Aorta (tissue), 5 donors: ENCODE data around the gene ZDHHC1. TPM values are rescaled to one million over a fixed set of nuclear protein-coding genes. Genes with fewer than 3 reads are reported as not detected.

ENCODE experiments used
- ATAC-seq: fragments of 200-7000 bp; cut with Tn5 transposase; one replicate; pipeline ENCODE4 v1.9.1; 2022; ENCODE audit warnings: moderate library complexity; ENCODE audit not compliant: low FRiP score
- DNase-seq, 2 donors: peaks; one replicate each; pipeline ENCODE4 v3.0.0-alpha.2; 2020
- H3K27ac ChIP-seq, 2 donors: one replicate each; pipeline ENCODE4 v1.5.1; 2013; ENCODE audit warnings: low read length in 2 of 2, mild to moderate bottlenecking in 2 of 2, moderate library complexity in 2 of 2, control low read depth in 1 of 2, inconsistent platforms in 1 of 2, low read depth in 1 of 2
- H3K27me3 ChIP-seq, 2 donors: one replicate each; pipeline ENCODE4 v1.6.1; 2013; ENCODE audit warnings: control low read depth in 1 of 2, low read length in 1 of 2, mild to moderate bottlenecking in 1 of 2, moderate library complexity in 1 of 2; ENCODE audit not compliant: insufficient read depth in 2 of 2, control insufficient read depth in 1 of 2
- H3K36me3 ChIP-seq, 2 donors: one replicate each; pipeline ENCODE4 v1.6.1; 2013; ENCODE audit warnings: control low read depth in 1 of 2, low read length in 1 of 2, mild to moderate bottlenecking in 1 of 2; ENCODE audit not compliant: insufficient read depth in 2 of 2, control insufficient read depth in 1 of 2
- H3K4me1 ChIP-seq, 2 donors: one replicate each; pipeline ENCODE4 v1.6.1; 2013; ENCODE audit warnings: low read length in 2 of 2, control low read depth in 1 of 2, mild to moderate bottlenecking in 1 of 2, moderate library complexity in 1 of 2; ENCODE audit not compliant: insufficient read depth in 2 of 2, control insufficient read depth in 1 of 2
- H3K4me3 ChIP-seq, 2 donors: one replicate each; pipeline ENCODE4 v1.5.1; 2013; ENCODE audit warnings: low read length in 2 of 2, control low read depth in 1 of 2, mild to moderate bottlenecking in 1 of 2
- H3K9me3 ChIP-seq: one replicate; pipeline ENCODE4 v1.6.1; 2013; ENCODE audit warnings: mild to moderate bottlenecking, low read length; ENCODE audit not compliant: control insufficient read depth
- WGBS, 2 donors: extraction: QIAGEN DNeasy Blood & Tissue Kit; methylation state at CpG; one replicate each; pipeline ENCODE4 v1.1.7; 2013; 5-methylcytosine and 5-hydroxymethylcytosine counted together
- intact Hi-C, 2 donors: fragments of 100-400 bp; cut with DNase I; formaldehyde crosslinking; loops; one replicate each; pipeline versions ENCODE4 v1.14.2 to v1.15.0; 2022
- polyA plus RNA-seq, 2 donors: library from polyadenylated mRNA; stranded (reverse); fragments of 200-250 nt; gene quantifications; one replicate each; pipeline ENCODE4 v1.2.3, GENCODE V29; 2013
- total RNA-seq, 2 donors: library from RNA; stranded (reverse); fragmentation: NEBNext Ultra II Directional; extraction: Animal tissue kit (Norgen Biotek cat#: 25700); gene quantifications; one replicate each; pipeline ENCODE4 v1.2.1, GENCODE V29; 2021
- donor health status: healthy with polysubstance abuse.
- donor health status: Bipolar disorder and iron deficiency.
- donor health status: DM: no; HTN: no; CAD: no.
- donor health status: DM: no; HTN: no; CAD: no.
- donor health status: DM: yes; HTN: yes; CAD: no.

ZDHHC1 gene
- total and polyA plus RNA-seq, 4 donors: 5.3 to 14.8 (median 9.8) TPM

DNA sequence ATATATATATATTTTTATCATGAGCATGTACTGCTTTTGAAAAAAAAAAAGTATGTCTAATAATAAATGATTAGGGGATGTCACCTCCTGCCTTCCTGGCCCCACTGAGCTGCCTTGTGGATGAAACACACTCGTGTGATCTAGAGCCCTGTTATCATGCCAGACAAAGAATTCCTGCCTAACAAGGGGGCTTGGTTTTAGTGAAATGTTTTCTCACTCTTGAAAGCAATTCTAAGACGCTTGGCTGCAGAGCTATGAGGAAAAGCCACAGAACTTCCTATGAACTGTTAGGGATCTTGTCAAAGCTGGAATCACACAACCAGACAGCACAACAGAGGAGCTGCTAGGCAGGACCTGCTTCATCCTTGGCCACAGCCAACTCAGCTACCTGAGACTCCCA is 4.0 kb downstream of the ZDHHC1 start:
- Histone ChIP-seq H3K9me3 (no peaks in the 10 kb centered on the region), H3K27ac (no peak overlapping the region), H3K4me3 (no peak overlapping the region), H3K4me1 (no peaks in the 10 kb centered on the region), H3K27me3 (no peaks in the 10 kb centered on the region), H3K36me3 (no peaks in the 10 kb centered on the region)
- no peak for DNase-seq
- intact Hi-C loops: no loop called here
- WGBS, 2 donors: 30 to 59% methylated on average over 2 of the region's 2 CpGs
- no peak for ATAC-seq

DNA sequence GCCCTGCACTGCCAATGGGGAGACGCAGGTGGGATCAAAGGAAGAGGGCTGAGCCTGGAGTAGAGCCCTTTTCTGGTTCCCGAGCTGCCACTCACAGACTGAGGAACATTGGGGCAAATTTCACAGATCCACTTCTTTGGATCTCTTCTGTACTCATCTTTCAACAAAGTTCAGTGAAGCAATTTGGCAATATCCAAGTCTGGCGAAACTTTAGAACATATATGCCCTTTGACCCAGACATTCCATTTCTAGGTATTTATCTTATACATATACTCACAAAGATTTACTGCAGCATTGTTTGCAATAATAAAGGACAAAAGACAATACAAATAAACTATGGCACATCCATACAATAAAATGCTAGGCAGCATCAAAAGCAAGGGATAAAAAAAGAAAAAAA is 4.9 kb downstream of the ZDHHC1 start:
- Histone ChIP-seq H3K9me3 (no peaks in the 10 kb centered on the region), H3K36me3 (no peaks in the 10 kb centered on the region), H3K27me3 (no peaks in the 10 kb centered on the region), H3K4me1 (no peaks in the 10 kb centered on the region), H3K27ac (no peak overlapping the region), H3K4me3 (no peak overlapping the region)
- no peak for ATAC-seq
- DNase-seq: no peak
- intact Hi-C loops: no loop called here
- WGBS, 2 donors: 91 to 93% methylated on average over 3 of the region's 3 CpGs

DNA sequence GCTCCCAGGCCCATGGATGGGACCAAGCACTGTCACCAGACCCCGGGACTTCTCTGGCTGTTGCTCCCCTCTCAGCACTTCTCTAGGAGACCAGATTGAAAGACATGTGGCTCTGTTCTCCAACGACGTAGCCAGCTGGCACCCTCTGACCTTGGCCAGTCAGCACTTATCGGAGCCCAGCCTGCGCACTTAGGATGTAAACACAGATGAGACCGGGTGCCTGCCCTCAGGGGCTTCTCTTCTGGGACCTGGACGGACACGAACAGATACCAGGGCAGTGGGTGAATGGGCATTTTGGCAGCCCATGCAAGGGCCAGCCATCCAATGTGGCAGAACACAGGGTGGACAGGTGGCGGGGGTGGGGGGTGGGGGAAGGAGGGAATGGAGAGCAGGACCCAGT is 6.6 kb downstream of the ZDHHC1 start:
- Histone ChIP-seq H3K36me3 (no peaks in the 10 kb centered on the region), H3K9me3 (no peaks in the 10 kb centered on the region), H3K4me3 (no peak overlapping the region), H3K27ac (no peak overlapping the region), H3K4me1 (no peaks in the 10 kb centered on the region), H3K27me3 (no peaks in the 10 kb centered on the region)
- intact Hi-C loops: no loop called here
- no peak for ATAC-seq
- DNase-seq: no peak
- WGBS, 2 donors: 90 to 94% methylated on average over 9 of the region's 9 CpGs

DNA sequence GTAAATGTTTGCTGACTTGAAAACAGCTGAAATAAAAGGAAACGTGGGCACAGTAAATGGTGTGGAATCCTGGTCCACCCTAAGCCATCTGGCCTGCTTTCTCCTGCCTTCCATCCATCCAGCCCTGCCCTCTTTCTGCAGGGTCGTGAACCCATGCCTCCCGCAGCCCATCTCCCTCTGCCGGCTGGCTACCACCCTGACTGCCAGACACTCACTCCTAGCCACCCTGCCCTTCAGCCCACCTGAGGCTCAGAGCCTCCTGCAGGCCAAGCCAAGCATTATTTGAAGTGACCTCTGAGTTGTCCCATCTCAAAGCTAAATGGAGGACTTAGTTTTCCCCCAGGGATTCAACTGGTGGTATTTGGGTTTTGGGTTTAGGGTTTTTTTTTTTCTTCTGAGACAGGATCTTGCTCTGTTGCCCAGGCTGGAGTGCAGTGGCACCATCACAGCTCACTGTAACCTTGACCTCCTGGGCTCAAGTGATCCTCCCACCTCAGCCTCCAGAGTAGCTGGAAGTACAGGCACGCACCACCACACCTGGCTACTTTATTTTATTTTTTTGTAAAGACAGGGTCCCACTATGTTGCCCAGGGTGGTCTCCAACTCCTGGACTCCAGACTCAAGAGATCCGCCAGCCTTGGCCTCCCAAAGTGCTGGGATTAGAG is 8.4 kb downstream of the ZDHHC1 start:
- Histone ChIP-seq H3K27me3 (no peaks in the 10 kb centered on the region), H3K36me3 (no peaks in the 10 kb centered on the region), H3K4me3 (no peak overlapping the region), H3K4me1 (no peaks in the 10 kb centered on the region), H3K27ac (no peak overlapping the region), H3K9me3 (no peaks in the 10 kb centered on the region)
- WGBS, 2 donors: 84 to 85% methylated on average over 6 of the region's 6 CpGs
- intact Hi-C loops: no loop called here
- DNase-seq (no peak), ATAC-seq (no peak)

DNA sequence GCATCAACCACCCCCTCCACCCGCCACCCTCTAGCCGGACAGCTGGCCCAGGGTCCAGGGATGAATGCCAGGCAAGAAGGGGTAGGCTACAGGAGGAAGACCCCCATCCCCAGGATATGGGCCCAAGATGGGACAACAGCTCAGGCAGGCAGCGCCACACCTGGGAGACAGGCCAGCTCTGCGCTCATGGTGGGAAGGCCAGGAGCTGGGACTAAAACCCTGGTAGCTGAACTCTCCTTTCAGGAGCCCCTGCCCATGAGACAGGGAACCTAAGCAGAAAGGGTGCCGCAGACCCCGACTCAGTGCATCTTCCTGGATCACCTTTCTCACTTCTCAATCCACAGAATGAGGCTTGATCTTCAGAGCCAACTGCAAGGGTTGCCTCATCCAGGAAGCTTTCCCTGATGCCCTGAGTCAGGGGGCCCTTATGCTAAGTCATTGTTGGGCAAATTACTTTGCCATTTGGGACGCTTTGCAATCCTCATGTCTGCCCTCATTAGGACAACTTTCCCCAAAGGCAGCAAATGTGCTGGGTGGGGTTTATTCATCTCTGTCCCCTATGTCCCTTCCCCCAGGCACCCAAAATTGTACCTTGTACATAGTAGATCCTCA is 9.0 kb downstream of the ZDHHC1 start:
- Histone ChIP-seq H3K4me3 (no peak overlapping the region), H3K27me3 (no peaks in the 10 kb centered on the region), H3K4me1 (no peaks in the 10 kb centered on the region), H3K27ac (no peak overlapping the region), H3K9me3 (no peaks in the 10 kb centered on the region), H3K36me3 (no peaks in the 10 kb centered on the region)
- WGBS, 2 donors: 91 to 96% methylated on average over 7 of the region's 7 CpGs
- no peak for ATAC-seq
- intact Hi-C loops: no loop called here
- no peak for DNase-seq

DNA sequence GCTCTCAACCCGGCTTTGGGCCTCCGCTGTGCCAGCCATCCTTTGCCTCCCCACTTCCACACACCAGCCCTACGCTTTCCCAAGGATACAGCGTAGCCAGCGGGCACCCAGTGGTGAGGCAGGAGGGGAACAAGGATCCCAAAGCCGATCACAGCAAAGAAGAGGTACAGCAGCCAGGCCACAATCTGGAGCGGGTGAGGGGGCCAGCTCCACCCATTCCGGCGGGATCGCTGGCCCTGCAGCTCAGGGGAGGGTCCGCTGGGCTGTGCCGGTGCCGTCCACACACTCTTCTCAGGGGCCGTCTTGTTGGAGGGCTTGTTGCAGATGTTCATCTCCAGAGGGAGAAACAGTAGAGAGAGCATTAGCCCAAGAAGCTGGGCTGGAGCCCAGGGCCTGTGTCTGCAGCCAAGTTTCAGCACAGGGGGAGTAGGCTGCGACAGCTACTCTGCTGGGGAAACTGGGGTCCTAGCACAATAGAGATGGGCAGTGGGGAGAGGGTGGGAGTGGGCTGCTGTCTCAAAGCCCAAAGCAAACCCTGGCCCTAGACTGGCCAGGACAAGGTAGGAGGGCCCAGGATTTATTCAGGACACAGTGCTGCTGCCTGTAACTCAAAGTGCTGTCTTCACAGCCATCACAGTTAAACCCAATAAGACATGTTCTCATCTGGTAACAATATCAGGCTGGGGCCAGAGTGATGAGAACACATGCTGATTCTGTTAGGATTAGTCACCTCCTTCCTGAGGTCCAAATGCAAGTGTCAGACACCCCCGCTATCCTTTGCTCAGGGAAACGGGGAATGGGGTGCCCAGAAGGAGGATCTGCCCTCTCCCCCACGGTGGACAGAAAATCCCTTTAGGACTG is 9.9 kb downstream of the ZDHHC1 start:
- peak; percentile 68 for ATAC-seq

DNA sequence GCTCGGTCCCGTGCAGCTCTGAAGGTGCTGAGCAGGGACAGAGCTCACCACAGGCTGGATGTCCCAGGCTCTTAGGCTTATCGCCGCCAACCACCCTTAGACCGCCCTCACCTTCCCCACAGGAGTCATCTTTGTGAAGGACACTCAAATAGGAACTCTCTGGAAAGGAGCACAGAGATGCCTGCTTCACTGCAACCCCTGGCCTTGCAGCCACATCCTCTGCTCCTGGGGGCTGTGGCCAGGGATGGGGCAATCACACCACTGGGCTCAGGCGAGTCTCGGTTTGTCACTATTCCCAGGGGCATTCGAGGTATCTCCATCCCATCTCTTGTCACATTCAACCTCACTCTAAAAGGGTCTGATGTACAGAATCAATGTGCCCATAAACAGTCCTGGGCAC is 10.9 kb downstream of the ZDHHC1 start:
- ATAC-seq: no peak
- no peak for DNase-seq
- Histone ChIP-seq H3K4me1 (no peaks in the 10 kb centered on the region), H3K4me3 (no peak overlapping the region), H3K27ac (no peak overlapping the region), H3K36me3 (no peaks in the 10 kb centered on the region), H3K27me3 (no peaks in the 10 kb centered on the region), H3K9me3 (no peaks in the 10 kb centered on the region)
- 92 to 94% methylated on average over 8 of the region's 8 CpGs for WGBS, 2 donors
- intact Hi-C loops: no loop called here

More for the DNA sequence above, 9.9 kb downstream of the ZDHHC1 start:
- no peak overlapping the region for H3K27ac ChIP-seq
- no peaks in the 10 kb centered on the region for H3K27me3 ChIP-seq
- no peaks in the 10 kb centered on the region for H3K9me3 ChIP-seq
- no peak for DNase-seq
- intact Hi-C loops: no loop called here
- H3K36me3 ChIP-seq: no peaks in the 10 kb centered on the region
- no peak overlapping the region for H3K4me3 ChIP-seq
- no peaks in the 10 kb centered on the region for H3K4me1 ChIP-seq
- 64 to 74% methylated on average over 18 of the region's 18 CpGs for WGBS, 2 donors

DNA sequence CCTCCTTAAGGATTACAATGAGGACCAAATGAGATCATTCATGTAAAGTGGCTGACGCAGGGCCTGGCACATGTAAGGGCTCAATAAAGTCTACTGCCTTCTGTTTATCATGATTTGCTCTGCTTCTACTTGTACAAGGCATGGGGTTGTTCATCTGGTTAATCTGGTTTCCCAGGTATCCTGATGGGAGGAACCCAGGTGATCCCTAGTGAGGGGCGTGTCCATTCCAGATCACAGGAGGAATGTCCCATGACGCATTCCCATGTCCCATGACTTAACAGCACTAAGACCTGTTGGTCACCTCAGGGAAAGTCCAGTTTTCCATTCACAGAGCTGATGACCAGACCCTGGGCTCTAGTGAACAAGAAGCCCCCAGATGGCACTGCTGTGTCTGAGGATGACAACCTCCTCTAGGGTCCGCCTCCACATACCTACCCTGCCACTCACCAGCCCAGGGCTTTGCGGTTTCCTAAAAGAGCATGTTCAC is 11.5 kb downstream of the ZDHHC1 start:
- no peaks in the 10 kb centered on the region for H3K4me1 ChIP-seq
- no peaks in the 10 kb centered on the region for H3K9me3 ChIP-seq
- no peaks in the 10 kb centered on the region for H3K27me3 ChIP-seq
- no peak overlapping the region for H3K4me3 ChIP-seq
- peak in 1 of 2 donors; percentile 7 for DNase-seq
- ATAC-seq: no peak
- intact Hi-C loops: no loop called here
- no peaks in the 10 kb centered on the region for H3K36me3 ChIP-seq
- no peak overlapping the region for H3K27ac ChIP-seq
- WGBS, 2 donors: 91 to 94% methylated on average over 5 of the region's 5 CpGs
